ENCODE measurements around the gene CDKN2D. TPM values are rescaled to one million over a fixed set of nuclear protein-coding genes. Genes with fewer than 3 reads are reported as not detected.
"Not testable (repeated sequence)": the region's sequence is repeated elsewhere in the genome, so short reads cannot be mapped to it uniquely, and the experiment has no call there.

CDKN2D gene
- total and polyA plus RNA-seq, 2 experiments from 2014 or later, result 7.8 to 10.7 TPM

- peaks cover 13% of the 10 kb centered on the region; the same call in 1 of the 2 replicates for H3K27me3 ChIP-seq (replicated peaks; ENCODE audit: insufficient read depth)
- 0 out of 2 replicates have a peak, but pooled peaks cover 5% of the 10 kb centered on the region for H3F3A ChIP-seq (ENCODE audit: insufficient read depth)
- H3K4me1 ChIP-seq (ENCODE audit: insufficient read depth), result peaks cover 4% of the 10 kb centered on the region; the same call in 1 of the 2 replicates
- no peak overlapping the region for H3K27ac ChIP-seq
- in situ Hi-C loops (cut with MboI), result no loop called here
- no peaks in the 10 kb centered on the region for H3K9me3 ChIP-seq (ENCODE audit: low read depth)
- H3K9ac ChIP-seq, result no peak overlapping the region
- no peaks in the 10 kb centered on the region for H3K9me2 ChIP-seq (ENCODE audit: insufficient read depth)
- H4K20me1 ChIP-seq (ENCODE audit: insufficient read depth), result no peaks in the 10 kb centered on the region
- WGBS, 2 experiments (ENCODE audit: low coverage in 1 of 2, low lambda C conversion rate in 2 of 2, missing lambda C conversion rate in 2 of 2), result 61 to 62% methylated on average over 11 of the region's 11 CpGs
- H3K4me3 ChIP-seq, result no peak overlapping the region
- H3K36me3 ChIP-seq (ENCODE audit: low read depth), result no peaks in the 10 kb centered on the region
- no peak for DNase-seq
- H2AFZ ChIP-seq, result no peak overlapping the region
- H3K79me2 ChIP-seq (ENCODE audit: insufficient read depth), result no peaks in the 10 kb centered on the region
- TF ChIP-seq EZH2 (IDR thresholded peaks at IDR 0.05; ENCODE audit: insufficient read depth, poor library complexity, severe bottlenecking), result no peak
- no peak overlapping the region for H3K4me2 ChIP-seq (ENCODE audit: unreplicated experiment)
Observed at GRCh38 chr19:10537668-10538067, 31.1 kb downstream of the CDKN2D start.

- Histone ChIP-seq H3K4me3 (no peak overlapping the region), H3F3A (ENCODE audit: insufficient read depth) (0 out of 2 replicates have a peak, but pooled peaks cover 5% of the 10 kb centered on the region), H3K27me3 (replicated peaks; ENCODE audit: insufficient read depth) (peaks cover 13% of the 10 kb centered on the region; the same call in 1 of the 2 replicates), H3K9me2 (ENCODE audit: insufficient read depth) (no peaks in the 10 kb centered on the region), H2AFZ (no peak overlapping the region), H3K4me2 (ENCODE audit: unreplicated experiment) (no peak overlapping the region), H3K9me3 (ENCODE audit: low read depth) (no peaks in the 10 kb centered on the region), H3K79me2 (ENCODE audit: insufficient read depth) (no peaks in the 10 kb centered on the region), H3K36me3 (ENCODE audit: low read depth) (no peaks in the 10 kb centered on the region), H3K27ac (no peak overlapping the region), H3K4me1 (ENCODE audit: insufficient read depth) (peaks cover 4% of the 10 kb centered on the region; the same call in 1 of the 2 replicates), H3K9ac (no peak overlapping the region), H4K20me1 (ENCODE audit: insufficient read depth) (no peaks in the 10 kb centered on the region)
- DNase-seq, result no peak
- TF ChIP-seq EZH2 (IDR thresholded peaks at IDR 0.05; ENCODE audit: insufficient read depth, poor library complexity, severe bottlenecking) (no peak), EZH2phosphoT487 (IDR thresholded peaks at IDR 0.05; ENCODE audit: insufficient read depth, low read depth) (no peak)
- in situ Hi-C loops (cut with MboI), result no loop called here
- WGBS, 2 experiments (ENCODE audit: low coverage in 1 of 2, low lambda C conversion rate in 2 of 2, missing lambda C conversion rate in 2 of 2), result 54 to 61% methylated on average over 6 of the region's 6 CpGs
Observed at GRCh38 chr19:10535613-10536012, 33.2 kb downstream of the CDKN2D start.

GRCh38 chr19:10533646-10534386 lies 35.0 kb downstream of the CDKN2D start:
- Histone ChIP-seq H2AFZ (0 out of 2 replicates have a peak overlapping the region, but pooled peaks have one; percentile 9), H3K79me2 (ENCODE audit: insufficient read depth) (no peaks in the 10 kb centered on the region), H3K27me3 (replicated peaks; ENCODE audit: insufficient read depth) (peaks cover 13% of the 10 kb centered on the region; the same call in 1 of the 2 replicates), H3K4me3 (no peak overlapping the region), H4K20me1 (ENCODE audit: insufficient read depth) (no peaks in the 10 kb centered on the region), H3F3A (ENCODE audit: insufficient read depth) (0 out of 2 replicates have a peak, but pooled peaks cover 5% of the 10 kb centered on the region), H3K36me3 (ENCODE audit: low read depth) (no peaks in the 10 kb centered on the region), H3K9me3 (ENCODE audit: low read depth) (no peaks in the 10 kb centered on the region), H3K9ac (peak overlapping the region; percentile 26; the same call in 1 of the 2 replicates), H3K9me2 (ENCODE audit: insufficient read depth) (no peaks in the 10 kb centered on the region), H3K4me2 (ENCODE audit: unreplicated experiment) (no peak overlapping the region), H3K4me1 (ENCODE audit: insufficient read depth) (peaks cover 4% of the 10 kb centered on the region; the same call in 1 of the 2 replicates), H3K27ac (peak overlapping the region; percentile 59)
- no peak for TF ChIP-seq EZH2phosphoT487 (IDR thresholded peaks at IDR 0.05; ENCODE audit: insufficient read depth, low read depth)
- TF ChIP-seq EZH2 (IDR thresholded peaks at IDR 0.05; ENCODE audit: insufficient read depth, poor library complexity, severe bottlenecking), result no peak
- WGBS, 2 experiments (ENCODE audit: low coverage in 1 of 2, low lambda C conversion rate in 2 of 2, missing lambda C conversion rate in 2 of 2), result 53 to 60% methylated on average over 10 of the region's 10 CpGs
- DNase-seq, result peak; percentile 79
- in situ Hi-C loops (cut with MboI), result no loop called here

GRCh38 chr19:10532457-10532856 lies 36.3 kb downstream of the CDKN2D start:
- Histone ChIP-seq H3K4me2 (ENCODE audit: unreplicated experiment) (no peak overlapping the region), H3K27ac (no peak overlapping the region), H3K9me3 (ENCODE audit: low read depth) (no peaks in the 10 kb centered on the region), H3K9me2 (ENCODE audit: insufficient read depth) (no peaks in the 10 kb centered on the region), H3K36me3 (ENCODE audit: low read depth) (no peaks in the 10 kb centered on the region), H3K9ac (no peak overlapping the region), H3K4me1 (ENCODE audit: insufficient read depth) (peaks cover 4% of the 10 kb centered on the region; the same call in 1 of the 2 replicates), H3K4me3 (no peak overlapping the region), H2AFZ (no peak overlapping the region), H4K20me1 (ENCODE audit: insufficient read depth) (no peaks in the 10 kb centered on the region), H3F3A (ENCODE audit: insufficient read depth) (0 out of 2 replicates have a peak, but pooled peaks cover 5% of the 10 kb centered on the region), H3K79me2 (ENCODE audit: insufficient read depth) (no peaks in the 10 kb centered on the region), H3K27me3 (replicated peaks; ENCODE audit: insufficient read depth) (peaks cover 8% of the 10 kb centered on the region; the same call in 1 of the 2 replicates)
- no peak for DNase-seq
- no peak for TF ChIP-seq EZH2phosphoT487 (IDR thresholded peaks at IDR 0.05; ENCODE audit: insufficient read depth, low read depth)
- no peak for TF ChIP-seq EZH2 (IDR thresholded peaks at IDR 0.05; ENCODE audit: insufficient read depth, poor library complexity, severe bottlenecking)
- in situ Hi-C loops (cut with MboI), result no loop called here
- WGBS, 2 experiments (ENCODE audit: low coverage in 1 of 2, low lambda C conversion rate in 2 of 2, missing lambda C conversion rate in 2 of 2), result 29 to 57% methylated on average over 1 of the region's 1 CpG

GRCh38 chr19:10526887-10527286 lies 41.9 kb downstream of the CDKN2D start:
- H3K9ac ChIP-seq; in situ Hi-C loops (cut with MboI); H3F3A ChIP-seq (ENCODE audit: insufficient read depth); DNase-seq; H3K9me3 ChIP-seq (ENCODE audit: low read depth); H3K9me2 ChIP-seq (ENCODE audit: insufficient read depth); H3K4me2 ChIP-seq (ENCODE audit: unreplicated experiment); H3K4me3 ChIP-seq; H3K36me3 ChIP-seq (ENCODE audit: low read depth); H3K27ac ChIP-seq; H3K79me2 ChIP-seq (ENCODE audit: insufficient read depth); H3K27me3 ChIP-seq (replicated peaks; ENCODE audit: insufficient read depth); H4K20me1 ChIP-seq (ENCODE audit: insufficient read depth); H2AFZ ChIP-seq; H3K4me1 ChIP-seq (ENCODE audit: insufficient read depth): not testable (repeated sequence)
- WGBS, 2 experiments (ENCODE audit: low coverage in 1 of 2, low lambda C conversion rate in 2 of 2, missing lambda C conversion rate in 2 of 2), result 77 to 79% methylated on average over 8 of the region's 8 CpGs
